Measurements from ENCODE around the gene PTCD2. TPM values are rescaled to one million over a fixed set of nuclear protein-coding genes. Genes with fewer than 3 reads are reported as not detected.

The PTCD2 gene
- total RNA-seq, 1 experiment from 2014 or later: 19.3 TPM

- H3K79me2 ChIP-seq (ENCODE audit: insufficient read depth, low read length): no peaks in the 10 kb centered on the region
- H4K20me1 ChIP-seq (ENCODE audit: insufficient read depth): no peaks in the 10 kb centered on the region
- no peaks in the 10 kb centered on the region for H3K9me3 ChIP-seq (ENCODE audit: control insufficient read depth in 1 of 2, insufficient read depth in 1 of 2, low read depth in 1 of 2, low read length in 2 of 2)
- TF ChIP-seq ZNF274 (IDR thresholded peaks at IDR 0.05; ENCODE audit: low read depth, low read length) (no peak), TCF7L2 (IDR thresholded peaks at IDR 0.05; ENCODE audit: borderline replicate concordance, extremely low read depth, insufficient read depth, insufficient read length) (no peak), EGR1 (IDR thresholded peaks at IDR 0.05; ENCODE audit: low read depth) (no peak), POLR2AphosphoS5 (IDR thresholded peaks at IDR 0.05; ENCODE audit: low read depth, low read length) (no peak), CBX3 (IDR thresholded peaks at IDR 0.05; ENCODE audit: low read depth) (no peak), EZH2phosphoT487 (IDR thresholded peaks at IDR 0.05; ENCODE audit: borderline replicate concordance) (no peak), SP1 (IDR thresholded peaks at IDR 0.05; ENCODE audit: low read depth) (no peak), POLR2A (IDR thresholded peaks at IDR 0.05; ENCODE audit: borderline replicate concordance, extremely low read depth, insufficient read depth, insufficient read length) (no peak), ELF1 (IDR thresholded peaks at IDR 0.05; ENCODE audit: borderline replicate concordance, low read depth) (no peak), FOSL1 (IDR thresholded peaks at IDR 0.05; ENCODE audit: low read depth) (no peak), MAX (IDR thresholded peaks at IDR 0.05) (no peak), CTCF (IDR thresholded peaks at IDR 0.05 in 2 of 3, conservative IDR thresholded peaks at IDR 0.05 in 1 of 3; ENCODE audit: borderline replicate concordance in 1 of 3, insufficient read depth in 1 of 3, low read depth in 2 of 3, low read length in 2 of 3) (no peak), RAD21 (IDR thresholded peaks at IDR 0.05; ENCODE audit: low read depth) (no peak), YY1 (IDR thresholded peaks at IDR 0.05; ENCODE audit: extremely low read depth, insufficient replicate concordance, low read depth, low read length) (no peak)
- no peaks in the 10 kb centered on the region for H3K27me3 ChIP-seq (ENCODE audit: insufficient read depth, low read length)
- H3K36me3 ChIP-seq (ENCODE audit: control insufficient read depth in 1 of 2, insufficient read depth in 2 of 2, low read length in 2 of 2): no peaks in the 10 kb centered on the region
- H3K9ac ChIP-seq (ENCODE audit: low read length): no peak overlapping the region
- ChIA-PET POLR2A (no interaction called here), RAD21 (ENCODE audit: low non-redundant PET in 1 of 2, low total read pairs in 2 of 2, uncharacterized antibody in 2 of 2, unreplicated experiment in 2 of 2) (no interaction called here), CTCF (no interaction called here)
- no peaks in the 10 kb centered on the region for H3K9me2 ChIP-seq (ENCODE audit: insufficient read depth)
- intact Hi-C loops (cut with micrococcal nuclease): no loop called here
- no peak overlapping the region for H3K4me3 ChIP-seq (replicated peaks in 1 of 2; ENCODE audit: low read depth in 1 of 2, low read length in 2 of 2)
- DNase-seq (ENCODE audit: low read depth, low spot score): no peak
- H3K4me2 ChIP-seq (ENCODE audit: low read length): no peak overlapping the region
- 0 out of 4 replicates have a peak, but pooled peaks cover 0 to 2% of the 10 kb centered on the region in 2 experiments for H3K4me1 ChIP-seq (ENCODE audit: control insufficient read depth in 1 of 2, insufficient read depth in 2 of 2, low read length in 2 of 2)
- no peak for ATAC-seq
- no peak overlapping the region for H3K27ac ChIP-seq (ENCODE audit: low read depth, low read length)
- no TSS peak for BruUV-seq (replicated peaks)
- H2AFZ ChIP-seq (ENCODE audit: low read depth, low read length, poor library complexity, severe bottlenecking): no peak overlapping the region
These were observed 70.7 kb downstream of the PTCD2 start for GRCh38 chr5:72390836-72391235.

Measured in HCT116 (cell line).